HEK293 (cell line): Measurements from ENCODE around the gene ZNF576.
A peak's percentile ranks its signal among the peaks of the same experiment; 100 is the strongest.
"Not testable (repeated sequence)": the region's sequence is repeated elsewhere in the genome, so short reads cannot be mapped to it uniquely, and the experiment has no call there.

Experiments
- CTCF ChIA-PET: fragments of 350-600 bp; formaldehyde crosslinking; extraction: SDS; loops from one replicate; lab custom pipeline; 2021; ENCODE audit warnings: antibody characterized with exemption; lab: Yijun Ruan, JAX
- POLR2A ChIA-PET: fragments of 300-600 bp; formaldehyde crosslinking; extraction: SDS; loops from one replicate; lab custom pipeline; 2020; ENCODE audit warnings: antibody characterized with exemption, inconsistent platforms; lab: Yijun Ruan, JAX
- H3K27ac ChIP-seq: fragments of 200-500 bp; sonication (Bioruptor generic); 2 replicates; pipeline ENCODE4 v1.5.1; 2014; ENCODE audit warnings: low read depth, low read length, control low read depth, inconsistent platforms; ENCODE audit errors: extremely low read depth
- H3K36me3 ChIP-seq, 2 experiments: fragments of 200-500 bp in 1 of 2; sonication (Bioruptor generic) in 1 of 2; 1 replicate in 1 of 2; 2 replicates in 1 of 2; pipeline ENCODE4 v1.5.1; 2014 to 2017; ENCODE audit warnings: inconsistent platforms in 2 of 2, low read length in 2 of 2; ENCODE audit not compliant: control insufficient read depth in 2 of 2, insufficient read depth in 1 of 2
- H3K4me1 ChIP-seq: fragments of 200-500 bp; sonication (Bioruptor generic); 2 replicates; pipeline ENCODE4 v1.5.1; 2014; ENCODE audit warnings: mild to moderate bottlenecking, low read length, inconsistent platforms; ENCODE audit not compliant: control insufficient read depth, insufficient read depth
- H3K4me3 ChIP-seq: 2 replicates; pipeline ENCODE4 v1.5.1; 2011; ENCODE audit warnings: low read depth, mild to moderate bottlenecking, control low read depth, low read length, moderate library complexity
- H3K9me3 ChIP-seq: fragments of 200-500 bp; sonication (Bioruptor generic); 2 replicates; pipeline ENCODE4 v1.5.1; 2014; ENCODE audit warnings: low read depth, low read length, inconsistent platforms; ENCODE audit not compliant: control insufficient read depth, insufficient read depth
- ZNF121 ChIP-seq: fragments of 450-650 bp; formaldehyde crosslinking; IDR thresholded peaks from 2 replicates; pipeline ENCODE4 v1.5.1; 2016; ENCODE audit warnings: missing biosample characterization, missing genetic modification characterization
- ZNF785 ChIP-seq: fragments of 450-650 bp; formaldehyde crosslinking; IDR thresholded peaks from 2 replicates; pipeline ENCODE4 v1.5.1; 2016; ENCODE audit warnings: missing biosample characterization, missing genetic modification characterization

Gene ZNF576

GRCh38 chr19:43650276-43650675 is 53.9 kb downstream of the ZNF576 start:
- TF ChIP-seq ZNF121 (tag by site-specific recombination): peak; percentile 98
- 0 out of 2 replicates have a peak, but pooled peaks have one; percentile 27 for TF ChIP-seq ZNF785 (tag by site-specific recombination)
- H3K36me3 ChIP-seq: peaks cover 25 to 53% of the 10 kb centered on the region in 2 experiments
- H3K27ac ChIP-seq, H3K9me3 ChIP-seq, H3K4me3 ChIP-seq, H3K4me1 ChIP-seq: not testable (repeated sequence)
- CTCF ChIA-PET: interaction anchor here (0.5 to 4.6 kb wide), 7 partner anchors 12 to 247 kb away, joined by 3 to 52 read pairs (median 4); no protein-coding TSS in a partner anchor
- POLR2A ChIA-PET: interaction anchor here (1.9 kb wide), 1 partner anchor 9 kb away, joined by 6 read pairs; no protein-coding TSS in a partner anchor
